ENCODE results near the gene C1QL1. TPM values are rescaled to one million over a fixed set of nuclear protein-coding genes. Genes with fewer than 3 reads are reported as not detected.
A peak's percentile ranks its signal among the peaks of the same experiment; 100 is the strongest.

C1QL1 gene
- total and polyA plus RNA-seq, 2 of the 13 experiments (the other 11 are each of a cell fraction or from before 2014, with no cell fraction given) = 0.11 TPM

GRCh38 chr17:44956998-44957981 lies 10.8 kb downstream of the C1QL1 start (continued):
- 0 out of 2 replicates have a peak, but pooled peaks have one; percentile 21 for TF ChIP-seq POGZ (CRISPR knock-in tag; IDR thresholded peaks at IDR 0.05)
- TF ChIP-seq ZNF292 (CRISPR knock-in tag; IDR thresholded peaks at IDR 0.05; ENCODE audit: borderline replicate concordance, low read depth) = peak; percentile 32; the same call in 1 of the 2 replicates
- no peak for TF ChIP-seq SETDB1 (CRISPR knock-in tag; IDR thresholded peaks at IDR 0.05; ENCODE audit: borderline replicate concordance)
- TF ChIP-seq SPEN (CRISPR knock-in tag; IDR thresholded peaks at IDR 0.05; ENCODE audit: low read depth) = no peak
- TF ChIP-seq DMAP1 (CRISPR knock-in tag; IDR thresholded peaks at IDR 0.05) = 0 out of 2 replicates have a peak, but pooled peaks have one; percentile 41
- peak; percentile 63 for TF ChIP-seq ZFY (CRISPR knock-in tag; IDR thresholded peaks at IDR 0.05)
- TF ChIP-seq ZNF160 (CRISPR knock-in tag; IDR thresholded peaks at IDR 0.05) = no peak
- TF ChIP-seq ZNF205 (CRISPR knock-in tag; IDR thresholded peaks at IDR 0.05) = no peak
- TF ChIP-seq, protein P1, sequence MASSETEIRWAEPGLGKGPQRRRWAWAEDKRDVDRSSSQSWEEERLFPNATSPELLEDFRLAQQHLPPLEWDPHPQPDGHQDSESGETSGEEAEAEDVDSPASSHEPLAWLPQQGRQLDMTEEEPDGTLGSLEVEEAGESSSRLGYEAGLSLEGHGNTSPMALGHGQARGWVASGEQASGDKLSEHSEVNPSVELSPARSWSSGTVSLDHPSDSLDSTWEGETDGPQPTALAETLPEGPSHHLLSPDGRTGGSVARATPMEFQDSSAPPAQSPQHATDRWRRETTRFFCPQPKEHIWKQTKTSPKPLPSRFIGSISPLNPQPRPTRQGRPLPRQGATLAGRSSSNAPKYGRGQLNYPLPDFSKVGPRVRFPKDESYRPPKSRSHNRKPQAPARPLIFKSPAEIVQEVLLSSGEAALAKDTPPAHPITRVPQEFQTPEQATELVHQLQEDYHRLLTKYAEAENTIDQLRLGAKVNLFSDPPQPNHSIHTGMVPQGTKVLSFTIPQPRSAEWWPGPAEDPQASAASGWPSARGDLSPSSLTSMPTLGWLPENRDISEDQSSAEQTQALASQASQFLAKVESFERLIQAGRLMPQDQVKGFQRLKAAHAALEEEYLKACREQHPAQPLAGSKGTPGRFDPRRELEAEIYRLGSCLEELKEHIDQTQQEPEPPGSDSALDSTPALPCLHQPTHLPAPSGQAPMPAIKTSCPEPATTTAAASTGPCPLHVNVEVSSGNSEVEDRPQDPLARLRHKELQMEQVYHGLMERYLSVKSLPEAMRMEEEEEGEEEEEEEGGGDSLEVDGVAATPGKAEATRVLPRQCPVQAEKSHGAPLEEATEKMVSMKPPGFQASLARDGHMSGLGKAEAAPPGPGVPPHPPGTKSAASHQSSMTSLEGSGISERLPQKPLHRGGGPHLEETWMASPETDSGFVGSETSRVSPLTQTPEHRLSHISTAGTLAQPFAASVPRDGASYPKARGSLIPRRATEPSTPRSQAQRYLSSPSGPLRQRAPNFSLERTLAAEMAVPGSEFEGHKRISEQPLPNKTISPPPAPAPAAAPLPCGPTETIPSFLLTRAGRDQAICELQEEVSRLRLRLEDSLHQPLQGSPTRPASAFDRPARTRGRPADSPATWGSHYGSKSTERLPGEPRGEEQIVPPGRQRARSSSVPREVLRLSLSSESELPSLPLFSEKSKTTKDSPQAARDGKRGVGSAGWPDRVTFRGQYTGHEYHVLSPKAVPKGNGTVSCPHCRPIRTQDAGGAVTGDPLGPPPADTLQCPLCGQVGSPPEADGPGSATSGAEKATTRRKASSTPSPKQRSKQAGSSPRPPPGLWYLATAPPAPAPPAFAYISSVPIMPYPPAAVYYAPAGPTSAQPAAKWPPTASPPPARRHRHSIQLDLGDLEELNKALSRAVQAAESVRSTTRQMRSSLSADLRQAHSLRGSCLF (CRISPR knock-in tag; IDR thresholded peaks at IDR 0.05; ENCODE audit: borderline replicate concordance) = no peak
- TF ChIP-seq, protein P2, sequence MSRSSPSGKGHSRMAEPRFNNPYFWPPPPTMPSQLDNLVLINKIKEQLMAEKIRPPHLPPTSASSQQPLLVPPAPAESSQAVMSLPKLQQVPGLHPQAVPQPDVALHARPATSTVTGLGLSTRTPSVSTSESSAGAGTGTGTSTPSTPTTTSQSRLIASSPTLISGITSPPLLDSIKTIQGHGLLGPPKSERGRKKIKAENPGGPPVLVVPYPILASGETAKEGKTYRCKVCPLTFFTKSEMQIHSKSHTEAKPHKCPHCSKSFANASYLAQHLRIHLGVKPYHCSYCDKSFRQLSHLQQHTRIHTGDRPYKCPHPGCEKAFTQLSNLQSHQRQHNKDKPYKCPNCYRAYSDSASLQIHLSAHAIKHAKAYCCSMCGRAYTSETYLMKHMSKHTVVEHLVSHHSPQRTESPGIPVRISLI (CRISPR knock-in tag; IDR thresholded peaks at IDR 0.05; ENCODE audit: borderline replicate concordance) = no peak
- TF ChIP-seq ZBTB40 (IDR thresholded peaks at IDR 0.05) = no peak
- TF ChIP-seq ZBTB40 (CRISPR knock-in tag; IDR thresholded peaks at IDR 0.05) = 0 out of 2 replicates have a peak, but pooled peaks have one; percentile 24

All from HepG2 (cell line).